HEK293 (cell line): ENCODE measurements around the gene MAN1B1.

Experiments
- CTCF ChIA-PET: fragments of 350-600 bp; formaldehyde crosslinking; extraction: SDS; loops from one replicate; lab custom pipeline; 2021; ENCODE audit warnings: antibody characterized with exemption; lab: Yijun Ruan, JAX
- POLR2A ChIA-PET: fragments of 300-600 bp; formaldehyde crosslinking; extraction: SDS; loops from one replicate; lab custom pipeline; 2020; ENCODE audit warnings: antibody characterized with exemption, inconsistent platforms; lab: Yijun Ruan, JAX
- H3K27ac ChIP-seq: fragments of 200-500 bp; sonication (Bioruptor generic); 2 replicates; pipeline ENCODE4 v1.5.1; 2014; ENCODE audit warnings: low read depth, low read length, control low read depth, inconsistent platforms; ENCODE audit errors: extremely low read depth
- H3K36me3 ChIP-seq, 2 experiments: fragments of 200-500 bp in 1 of 2; sonication (Bioruptor generic) in 1 of 2; 1 replicate in 1 of 2; 2 replicates in 1 of 2; pipeline ENCODE4 v1.5.1; 2014 to 2017; ENCODE audit warnings: inconsistent platforms in 2 of 2, low read length in 2 of 2; ENCODE audit not compliant: control insufficient read depth in 2 of 2, insufficient read depth in 1 of 2
- H3K4me1 ChIP-seq: fragments of 200-500 bp; sonication (Bioruptor generic); 2 replicates; pipeline ENCODE4 v1.5.1; 2014; ENCODE audit warnings: mild to moderate bottlenecking, low read length, inconsistent platforms; ENCODE audit not compliant: control insufficient read depth, insufficient read depth
- H3K4me3 ChIP-seq: 2 replicates; pipeline ENCODE4 v1.5.1; 2011; ENCODE audit warnings: low read depth, mild to moderate bottlenecking, control low read depth, low read length, moderate library complexity
- H3K9me3 ChIP-seq: fragments of 200-500 bp; sonication (Bioruptor generic); 2 replicates; pipeline ENCODE4 v1.5.1; 2014; ENCODE audit warnings: low read depth, low read length, inconsistent platforms; ENCODE audit not compliant: control insufficient read depth, insufficient read depth
- EGR2 ChIP-seq: fragments of 450-650 bp; formaldehyde crosslinking; IDR thresholded peaks from 2 replicates; pipeline ENCODE4 v1.5.1; 2016; ENCODE audit warnings: low read depth, missing biosample characterization, missing genetic modification characterization
- GLIS1 ChIP-seq: fragments of 450-650 bp; formaldehyde crosslinking; IDR thresholded peaks from 2 replicates; pipeline ENCODE4 v1.5.1; 2016; ENCODE audit warnings: missing biosample characterization, missing genetic modification characterization
- HOXD13 ChIP-seq: sonication (generic); formaldehyde crosslinking; IDR thresholded peaks from 2 replicates; pipeline ENCODE4 v1.8.0; 2022; ENCODE audit warnings: missing genetic modification reagents, borderline replicate concordance
- KLF1 ChIP-seq: fragments of 450-650 bp; formaldehyde crosslinking; IDR thresholded peaks from 2 replicates; pipeline ENCODE4 v1.5.1; 2016; ENCODE audit warnings: missing biosample characterization, missing genetic modification characterization
- REPIN1 ChIP-seq: fragments of 450-650 bp; formaldehyde crosslinking; IDR thresholded peaks from 2 replicates; pipeline ENCODE4 v1.5.1; 2017; ENCODE audit warnings: missing biosample characterization, missing genetic modification characterization, low read depth
- SP7 ChIP-seq: fragments of 450-650 bp; formaldehyde crosslinking; IDR thresholded peaks from 2 replicates; pipeline ENCODE4 v1.5.1; 2016; ENCODE audit warnings: missing biosample characterization, missing genetic modification characterization
- ZNF114 ChIP-seq: fragments of 450-650 bp; formaldehyde crosslinking; IDR thresholded peaks from 2 replicates; pipeline ENCODE4 v1.5.0; 2017; ENCODE audit warnings: missing biosample characterization, missing genetic modification characterization
- ZNF133 ChIP-seq: fragments of 450-650 bp; formaldehyde crosslinking; IDR thresholded peaks from 2 replicates; pipeline ENCODE4 v1.5.1; 2016; ENCODE audit warnings: missing biosample characterization, missing genetic modification characterization
- ZNF24 ChIP-seq: fragments of 450-650 bp; formaldehyde crosslinking; IDR thresholded peaks from 2 replicates; pipeline ENCODE4 v1.5.1; 2016; ENCODE audit warnings: missing biosample characterization, missing genetic modification characterization
- ZNF335 ChIP-seq: fragments of 450-650 bp; formaldehyde crosslinking; conservative IDR thresholded peaks from 2 replicates; pipeline ENCODE4 v1.5.1; 2016; ENCODE audit warnings: missing biosample characterization, missing genetic modification characterization
- ZNF37A ChIP-seq: fragments of 450-650 bp; IDR thresholded peaks from 2 replicates; pipeline ENCODE4 v1.5.1; 2018; ENCODE audit warnings: missing biosample characterization, missing genetic modification characterization
- ZNF423 ChIP-seq: fragments of 450-650 bp; formaldehyde crosslinking; IDR thresholded peaks from 2 replicates; pipeline ENCODE4 v1.5.1; 2016; ENCODE audit warnings: missing biosample characterization, missing genetic modification characterization
- ZNF514 ChIP-seq: fragments of 450-650 bp; formaldehyde crosslinking; IDR thresholded peaks from 2 replicates; pipeline ENCODE4 v1.5.1; 2016; ENCODE audit warnings: missing biosample characterization, missing genetic modification characterization
- ZNF610 ChIP-seq: fragments of 450-650 bp; formaldehyde crosslinking; IDR thresholded peaks from 2 replicates; pipeline ENCODE4 v1.5.1; 2016; ENCODE audit warnings: missing biosample characterization, missing genetic modification characterization, borderline replicate concordance
- ZNF654 ChIP-seq: fragments of 450-650 bp; formaldehyde crosslinking; IDR thresholded peaks from 2 replicates; pipeline ENCODE4 v1.5.1; 2016; ENCODE audit warnings: low read depth, missing biosample characterization, missing genetic modification characterization
- ZSCAN23 ChIP-seq: fragments of 450-650 bp; formaldehyde crosslinking; IDR thresholded peaks from 2 replicates; pipeline ENCODE4 v1.5.1; 2016; ENCODE audit warnings: missing biosample characterization, missing genetic modification characterization
- ZXDB ChIP-seq: fragments of 450-650 bp; formaldehyde crosslinking; IDR thresholded peaks from 2 replicates; pipeline ENCODE4 v1.5.1; 2016; ENCODE audit warnings: missing biosample characterization, missing genetic modification characterization
- TF ChIP-seq, protein P1 (sequence below): fragments of 450-650 bp; formaldehyde crosslinking; IDR thresholded peaks from 2 replicates; pipeline ENCODE4 v1.5.1; 2016; ENCODE audit warnings: missing biosample characterization, missing genetic modification characterization
- TF ChIP-seq, protein P2 (sequence below): fragments of 450-650 bp; formaldehyde crosslinking; IDR thresholded peaks from 2 replicates; pipeline ENCODE4 v1.5.1; 2016; ENCODE audit warnings: missing biosample characterization, missing genetic modification characterization
- TF ChIP-seq, protein P3 (sequence below): fragments of 450-650 bp; formaldehyde crosslinking; IDR thresholded peaks from 2 replicates; pipeline ENCODE4 v1.5.1; 2016; ENCODE audit warnings: missing biosample characterization, missing genetic modification characterization
- TF ChIP-seq, protein P4 (sequence below): fragments of 450-650 bp; formaldehyde crosslinking; IDR thresholded peaks from 2 replicates; pipeline ENCODE4 v1.5.1; 2016; ENCODE audit warnings: missing biosample characterization, missing genetic modification characterization

MAN1B1 gene

DNA sequence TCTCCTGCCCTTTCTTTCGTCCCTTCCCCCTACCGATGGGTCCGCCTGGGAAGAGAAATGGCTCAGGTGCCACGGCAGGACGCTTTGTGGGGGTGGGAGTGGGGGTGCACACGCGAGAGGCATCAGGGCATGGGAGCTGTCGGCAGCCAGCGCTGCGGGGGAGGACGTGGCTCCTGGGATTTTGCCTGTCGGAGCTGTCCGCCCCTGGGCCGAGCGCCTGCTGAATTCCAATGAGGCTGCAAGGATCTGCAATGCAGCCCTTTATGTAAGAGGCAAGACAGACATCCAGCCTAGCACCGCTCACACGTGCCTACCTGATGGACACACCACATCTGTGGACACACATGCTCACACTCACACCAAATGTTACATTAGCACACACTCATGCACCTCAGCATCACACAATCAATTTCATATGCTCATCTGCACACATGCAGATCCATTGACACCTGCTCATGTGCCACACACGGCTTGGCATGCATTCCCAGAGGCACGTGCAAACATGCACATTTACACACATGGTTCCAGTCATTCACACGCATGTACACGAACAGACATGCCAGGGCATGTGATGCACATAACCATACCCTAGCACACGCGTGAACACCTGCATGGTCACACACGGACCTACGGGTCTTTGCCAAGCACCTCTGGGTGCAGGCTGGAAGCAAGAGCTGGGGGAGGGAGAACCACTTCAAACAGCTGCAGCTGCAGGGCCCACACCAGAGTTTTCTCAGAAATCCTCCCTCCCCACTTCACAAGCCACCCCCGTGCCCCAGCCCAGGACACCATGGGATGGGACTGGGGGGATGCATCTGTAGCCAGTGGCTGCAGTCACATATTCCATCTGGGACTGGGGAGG, 53.6 kb downstream of the MAN1B1 start:
- TF ChIP-seq REPIN1 (tag by site-specific recombination) (no peak), EGR2 (tag by site-specific recombination) (peak; percentile 52; the same call in 1 of the 2 replicates), ZNF114 (tag by site-specific recombination) (no peak), ZNF654 (no peak), ZNF24 (tag by site-specific recombination) (no peak), ZNF133 (no peak)
- TF ChIP-seq, protein P1, sequence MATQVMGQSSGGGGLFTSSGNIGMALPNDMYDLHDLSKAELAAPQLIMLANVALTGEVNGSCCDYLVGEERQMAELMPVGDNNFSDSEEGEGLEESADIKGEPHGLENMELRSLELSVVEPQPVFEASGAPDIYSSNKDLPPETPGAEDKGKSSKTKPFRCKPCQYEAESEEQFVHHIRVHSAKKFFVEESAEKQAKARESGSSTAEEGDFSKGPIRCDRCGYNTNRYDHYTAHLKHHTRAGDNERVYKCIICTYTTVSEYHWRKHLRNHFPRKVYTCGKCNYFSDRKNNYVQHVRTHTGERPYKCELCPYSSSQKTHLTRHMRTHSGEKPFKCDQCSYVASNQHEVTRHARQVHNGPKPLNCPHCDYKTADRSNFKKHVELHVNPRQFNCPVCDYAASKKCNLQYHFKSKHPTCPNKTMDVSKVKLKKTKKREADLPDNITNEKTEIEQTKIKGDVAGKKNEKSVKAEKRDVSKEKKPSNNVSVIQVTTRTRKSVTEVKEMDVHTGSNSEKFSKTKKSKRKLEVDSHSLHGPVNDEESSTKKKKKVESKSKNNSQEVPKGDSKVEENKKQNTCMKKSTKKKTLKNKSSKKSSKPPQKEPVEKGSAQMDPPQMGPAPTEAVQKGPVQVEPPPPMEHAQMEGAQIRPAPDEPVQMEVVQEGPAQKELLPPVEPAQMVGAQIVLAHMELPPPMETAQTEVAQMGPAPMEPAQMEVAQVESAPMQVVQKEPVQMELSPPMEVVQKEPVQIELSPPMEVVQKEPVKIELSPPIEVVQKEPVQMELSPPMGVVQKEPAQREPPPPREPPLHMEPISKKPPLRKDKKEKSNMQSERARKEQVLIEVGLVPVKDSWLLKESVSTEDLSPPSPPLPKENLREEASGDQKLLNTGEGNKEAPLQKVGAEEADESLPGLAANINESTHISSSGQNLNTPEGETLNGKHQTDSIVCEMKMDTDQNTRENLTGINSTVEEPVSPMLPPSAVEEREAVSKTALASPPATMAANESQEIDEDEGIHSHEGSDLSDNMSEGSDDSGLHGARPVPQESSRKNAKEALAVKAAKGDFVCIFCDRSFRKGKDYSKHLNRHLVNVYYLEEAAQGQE (tag by site-specific recombination), result peak; percentile 68
- TF ChIP-seq, protein P2, sequence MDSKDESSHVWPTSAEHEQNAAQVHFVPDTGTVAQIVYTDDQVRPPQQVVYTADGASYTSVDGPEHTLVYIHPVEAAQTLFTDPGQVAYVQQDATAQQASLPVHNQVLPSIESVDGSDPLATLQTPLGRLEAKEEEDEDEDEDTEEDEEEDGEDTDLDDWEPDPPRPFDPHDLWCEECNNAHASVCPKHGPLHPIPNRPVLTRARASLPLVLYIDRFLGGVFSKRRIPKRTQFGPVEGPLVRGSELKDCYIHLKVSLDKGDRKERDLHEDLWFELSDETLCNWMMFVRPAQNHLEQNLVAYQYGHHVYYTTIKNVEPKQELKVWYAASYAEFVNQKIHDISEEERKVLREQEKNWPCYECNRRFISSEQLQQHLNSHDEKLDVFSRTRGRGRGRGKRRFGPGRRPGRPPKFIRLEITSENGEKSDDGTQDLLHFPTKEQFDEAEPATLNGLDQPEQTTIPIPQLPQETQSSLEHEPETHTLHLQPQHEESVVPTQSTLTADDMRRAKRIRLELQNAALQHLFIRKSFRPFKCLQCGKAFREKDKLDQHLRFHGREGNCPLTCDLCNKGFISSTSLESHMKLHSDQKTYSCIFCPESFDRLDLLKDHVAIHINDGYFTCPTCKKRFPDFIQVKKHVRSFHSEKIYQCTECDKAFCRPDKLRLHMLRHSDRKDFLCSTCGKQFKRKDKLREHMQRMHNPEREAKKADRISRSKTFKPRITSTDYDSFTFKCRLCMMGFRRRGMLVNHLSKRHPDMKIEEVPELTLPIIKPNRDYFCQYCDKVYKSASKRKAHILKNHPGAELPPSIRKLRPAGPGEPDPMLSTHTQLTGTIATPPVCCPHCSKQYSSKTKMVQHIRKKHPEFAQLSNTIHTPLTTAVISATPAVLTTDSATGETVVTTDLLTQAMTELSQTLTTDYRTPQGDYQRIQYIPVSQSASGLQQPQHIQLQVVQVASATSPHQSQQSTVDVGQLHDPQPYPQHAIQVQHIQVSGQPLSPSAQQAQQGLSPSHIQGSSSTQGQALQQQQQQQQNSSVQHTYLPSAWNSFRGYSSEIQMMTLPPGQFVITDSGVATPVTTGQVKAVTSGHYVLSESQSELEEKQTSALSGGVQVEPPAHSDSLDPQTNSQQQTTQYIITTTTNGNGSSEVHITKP, result no peak
- H3K9me3 ChIP-seq, result no peaks in the 10 kb centered on the region
- H3K4me1 ChIP-seq, result peaks cover 2% of the 10 kb centered on the region; the same call in 1 of the 2 replicates
- no peak overlapping the region for H3K4me3 ChIP-seq
- H3K27ac ChIP-seq, result no peak overlapping the region
- POLR2A ChIA-PET, result interaction anchor here (0.5 to 4.0 kb wide), 7 partner anchors 10 to 167 kb away, joined by 3 to 26 read pairs (median 5); partner anchors contain the start of genes TPRN and TUBB4B
- CTCF ChIA-PET, result interaction anchor here (0.6 to 0.8 kb wide), 2 partner anchors 25 to 574 kb away, joined by 3 read pairs; no protein-coding TSS in a partner anchor
- no peaks in the 10 kb centered on the region for H3K36me3 ChIP-seq

DNA sequence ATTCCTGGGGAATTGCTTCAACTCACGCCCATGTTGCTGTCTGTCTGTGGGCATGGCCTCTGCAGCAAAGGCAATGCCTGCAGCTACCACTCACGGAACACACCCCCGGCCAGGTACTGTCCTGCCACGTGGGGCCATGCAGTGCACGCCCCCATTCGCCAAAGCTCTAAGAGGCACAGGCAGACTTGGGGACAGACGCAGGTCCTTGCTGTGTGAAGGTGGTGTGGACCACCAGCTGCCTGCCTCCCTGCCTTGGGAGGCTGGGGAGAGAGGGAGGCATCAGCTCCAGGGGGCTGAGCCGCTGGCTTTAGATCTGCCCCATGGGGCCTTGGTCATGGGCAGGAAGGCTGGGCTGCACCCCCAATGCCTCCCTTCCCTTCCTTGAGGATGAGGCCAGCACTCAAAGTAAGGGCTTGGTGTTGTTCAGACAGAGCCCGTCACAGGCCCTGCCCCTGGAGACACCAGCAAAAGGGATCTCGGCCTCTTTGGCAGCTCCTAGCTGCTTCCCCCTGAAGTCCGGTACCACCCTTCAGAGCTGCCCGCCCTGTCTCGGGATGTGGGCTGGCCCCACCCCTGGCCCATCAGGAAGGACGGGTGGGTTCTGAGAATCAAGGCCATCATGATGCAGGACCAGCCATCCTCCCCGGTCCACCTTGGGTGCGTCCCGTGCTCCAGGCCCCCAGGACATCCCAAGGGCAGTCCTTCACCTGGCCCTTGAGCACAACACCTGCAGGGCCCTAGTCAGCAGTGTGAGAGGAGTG, 54.4 kb downstream of the MAN1B1 start:
- Histone ChIP-seq H3K27ac (no peak overlapping the region), H3K4me3 (no peak overlapping the region), H3K9me3 (no peaks in the 10 kb centered on the region), H3K36me3 (no peaks in the 10 kb centered on the region), H3K4me1 (peaks cover 2% of the 10 kb centered on the region; the same call in 1 of the 2 replicates)
- CTCF ChIA-PET, result no interaction called here
- POLR2A ChIA-PET, result interaction anchor here (0.5 to 4.0 kb wide), 6 partner anchors 9 to 166 kb away, joined by 3 to 13 read pairs (median 4); partner anchors contain the start of gene TPRN
- TF ChIP-seq ZNF423 (tag by site-specific recombination) (no peak), ZNF335 (tag by site-specific recombination) (peak; percentile 78), ZNF514 (tag by site-specific recombination) (no peak), ZNF37A (tag by site-specific recombination) (no peak), ZNF610 (tag by site-specific recombination) (no peak), KLF1 (peak; percentile 17; the same call in 1 of the 2 replicates), SP7 (tag by site-specific recombination) (no peak), HOXD13 (CRISPR knock-in tag) (no peak), ZSCAN23 (tag by site-specific recombination) (no peak), EGR2 (tag by site-specific recombination) (0 out of 2 replicates have a peak, but pooled peaks have one; percentile 7), ZNF654 (no peak), ZXDB (tag by site-specific recombination) (no peak), GLIS1 (tag by site-specific recombination) (peak; percentile 93), ZNF24 (tag by site-specific recombination) (no peak)
- TF ChIP-seq, protein P3, sequence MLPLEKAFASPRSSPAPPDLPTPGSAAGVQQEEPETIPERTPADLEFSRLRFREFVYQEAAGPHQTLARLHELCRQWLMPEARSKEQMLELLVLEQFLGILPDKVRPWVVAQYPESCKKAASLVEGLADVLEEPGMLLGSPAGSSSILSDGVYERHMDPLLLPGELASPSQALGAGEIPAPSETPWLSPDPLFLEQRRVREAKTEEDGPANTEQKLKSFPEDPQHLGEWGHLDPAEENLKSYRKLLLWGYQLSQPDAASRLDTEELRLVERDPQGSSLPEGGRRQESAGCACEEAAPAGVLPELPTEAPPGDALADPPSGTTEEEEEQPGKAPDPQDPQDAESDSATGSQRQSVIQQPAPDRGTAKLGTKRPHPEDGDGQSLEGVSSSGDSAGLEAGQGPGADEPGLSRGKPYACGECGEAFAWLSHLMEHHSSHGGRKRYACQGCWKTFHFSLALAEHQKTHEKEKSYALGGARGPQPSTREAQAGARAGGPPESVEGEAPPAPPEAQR (tag by site-specific recombination), result no peak
- TF ChIP-seq, protein P4, sequence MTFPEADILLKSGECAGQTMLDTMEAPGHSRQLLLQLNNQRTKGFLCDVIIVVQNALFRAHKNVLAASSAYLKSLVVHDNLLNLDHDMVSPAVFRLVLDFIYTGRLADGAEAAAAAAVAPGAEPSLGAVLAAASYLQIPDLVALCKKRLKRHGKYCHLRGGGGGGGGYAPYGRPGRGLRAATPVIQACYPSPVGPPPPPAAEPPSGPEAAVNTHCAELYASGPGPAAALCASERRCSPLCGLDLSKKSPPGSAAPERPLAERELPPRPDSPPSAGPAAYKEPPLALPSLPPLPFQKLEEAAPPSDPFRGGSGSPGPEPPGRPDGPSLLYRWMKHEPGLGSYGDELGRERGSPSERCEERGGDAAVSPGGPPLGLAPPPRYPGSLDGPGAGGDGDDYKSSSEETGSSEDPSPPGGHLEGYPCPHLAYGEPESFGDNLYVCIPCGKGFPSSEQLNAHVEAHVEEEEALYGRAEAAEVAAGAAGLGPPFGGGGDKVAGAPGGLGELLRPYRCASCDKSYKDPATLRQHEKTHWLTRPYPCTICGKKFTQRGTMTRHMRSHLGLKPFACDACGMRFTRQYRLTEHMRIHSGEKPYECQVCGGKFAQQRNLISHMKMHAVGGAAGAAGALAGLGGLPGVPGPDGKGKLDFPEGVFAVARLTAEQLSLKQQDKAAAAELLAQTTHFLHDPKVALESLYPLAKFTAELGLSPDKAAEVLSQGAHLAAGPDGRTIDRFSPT, result no peak
